ENCODE data around the gene BCL7A. TPM values are rescaled to one million over a fixed set of nuclear protein-coding genes. Genes with fewer than 3 reads are reported as not detected.

BCL7A gene
- total and polyA plus RNA-seq, 9 of the 15 experiments (the other 6 are each of a cell fraction or from before 2014, with no cell fraction given): 0.25 to 21.9 (median 14.9) TPM

- TF ChIP-seq SFPQ (IDR thresholded peaks at IDR 0.05; ENCODE audit: low read depth, low read length) (no peak), BCOR (IDR thresholded peaks at IDR 0.05) (peak; percentile 85), ATF1 (CRISPR knock-in tag; IDR thresholded peaks at IDR 0.05) (no peak), ATF1 (tag; IDR thresholded peaks at IDR 0.05) (peak; percentile 67), HBP1 (CRISPR knock-in tag; IDR thresholded peaks at IDR 0.05) (peak; percentile 82; the same call in 1 of the 2 replicates), RCOR1 (IDR thresholded peaks at IDR 0.05; ENCODE audit: borderline replicate concordance in 1 of 2, low read depth in 2 of 2, low read length in 2 of 2) (peak in 1 of 2 experiments; percentile 87; a peak in 2 of 4 replicates), ZNF407 (IDR thresholded peaks at IDR 0.05; ENCODE audit: low read depth) (no peak), ATF7 (IDR thresholded peaks at IDR 0.05) (peak; percentile 73), ZNF507 (tag; conservative IDR thresholded peaks at IDR 0.05) (no peak), ASH1L (IDR thresholded peaks at IDR 0.05; ENCODE audit: borderline replicate concordance, low read depth, partially characterized antibody) (peak; percentile 78), C11orf30 (IDR thresholded peaks at IDR 0.05; ENCODE audit: low read depth) (no peak), ZNF311 (CRISPR knock-in tag; IDR thresholded peaks at IDR 0.05) (peak; percentile 95), BDP1 (IDR thresholded peaks at IDR 0.05; ENCODE audit: insufficient read depth, insufficient read length) (no peak), SRSF7 (optimal IDR thresholded peaks at IDR 0.05; ENCODE audit: low read depth, low read length) (no peak), ZNF695 (CRISPR knock-in tag; IDR thresholded peaks at IDR 0.05) (peak; percentile 84; the same call in 1 of the 2 replicates)
Observed at GRCh38 chr12:122064025-122064777, 42.5 kb downstream of the BCL7A start (continued).
